ENCODE results near the gene LCNL1.

The LCNL1 gene

DNA sequence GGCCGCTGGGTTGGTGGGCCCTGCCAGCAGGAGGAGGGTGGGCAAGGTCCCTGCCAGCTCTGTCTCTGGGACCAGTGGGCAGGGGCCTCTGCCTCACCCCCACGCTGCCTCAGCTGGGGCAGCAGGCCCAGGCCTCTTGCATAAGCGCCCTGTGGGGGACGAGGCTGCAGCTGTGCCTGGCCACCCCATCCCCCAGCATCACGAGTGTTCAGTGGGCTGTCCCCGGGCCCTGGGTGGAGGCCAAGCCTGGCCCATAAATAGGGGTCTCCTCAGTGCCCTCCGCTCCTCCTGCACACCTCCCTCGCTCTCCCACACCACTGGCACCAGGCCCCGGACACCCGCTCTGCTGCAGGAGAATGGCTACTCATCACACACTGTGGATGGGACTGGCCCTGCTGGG is 5.6 kb upstream of the LCNL1 start, which contains the start of gene PTGDS:
Gene PTGDS, plus strand, starts transcription at position 282 of the 400 bp plus-strand sequence. Its CDS starts 75 bp downstream, at position 357.
- peak within 1 kb of the TSS; percentile 30; the same call in 1 of the 2 replicates for H3K4me3 ChIP-seq (ENCODE audit: low read depth, low read length)
- DNase-seq (ENCODE audit: low read depth), result no peak
- TF ChIP-seq, protein P1, sequence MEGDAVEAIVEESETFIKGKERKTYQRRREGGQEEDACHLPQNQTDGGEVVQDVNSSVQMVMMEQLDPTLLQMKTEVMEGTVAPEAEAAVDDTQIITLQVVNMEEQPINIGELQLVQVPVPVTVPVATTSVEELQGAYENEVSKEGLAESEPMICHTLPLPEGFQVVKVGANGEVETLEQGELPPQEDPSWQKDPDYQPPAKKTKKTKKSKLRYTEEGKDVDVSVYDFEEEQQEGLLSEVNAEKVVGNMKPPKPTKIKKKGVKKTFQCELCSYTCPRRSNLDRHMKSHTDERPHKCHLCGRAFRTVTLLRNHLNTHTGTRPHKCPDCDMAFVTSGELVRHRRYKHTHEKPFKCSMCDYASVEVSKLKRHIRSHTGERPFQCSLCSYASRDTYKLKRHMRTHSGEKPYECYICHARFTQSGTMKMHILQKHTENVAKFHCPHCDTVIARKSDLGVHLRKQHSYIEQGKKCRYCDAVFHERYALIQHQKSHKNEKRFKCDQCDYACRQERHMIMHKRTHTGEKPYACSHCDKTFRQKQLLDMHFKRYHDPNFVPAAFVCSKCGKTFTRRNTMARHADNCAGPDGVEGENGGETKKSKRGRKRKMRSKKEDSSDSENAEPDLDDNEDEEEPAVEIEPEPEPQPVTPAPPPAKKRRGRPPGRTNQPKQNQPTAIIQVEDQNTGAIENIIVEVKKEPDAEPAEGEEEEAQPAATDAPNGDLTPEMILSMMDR (IDR thresholded peaks at IDR 0.05; ENCODE audit: control insufficient read depth, extremely low read depth, insufficient read depth), result no peak

DNA sequence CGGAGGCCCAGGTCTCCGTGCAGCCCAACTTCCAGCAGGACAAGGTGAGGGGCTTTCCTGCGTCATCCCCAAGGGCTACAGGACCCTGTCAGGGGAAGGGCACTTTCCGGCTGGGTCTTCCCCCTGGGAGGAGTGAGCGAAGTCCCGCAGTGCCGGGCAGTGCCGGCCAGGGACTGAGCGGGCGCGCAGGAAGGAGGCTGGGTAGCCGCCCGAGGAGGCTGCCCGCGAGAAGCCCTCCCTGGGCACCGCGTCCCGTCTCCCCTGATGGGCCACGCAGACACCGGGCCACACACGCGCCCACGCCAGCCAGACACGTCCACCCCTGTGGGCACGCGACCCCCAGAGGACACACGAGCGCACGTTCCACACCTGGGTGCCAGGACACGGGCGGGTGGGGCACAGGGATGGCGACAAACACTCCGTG is 5.1 kb upstream of the LCNL1 start:
- TF ChIP-seq, protein P1 (IDR thresholded peaks at IDR 0.05; ENCODE audit: control insufficient read depth, extremely low read depth, insufficient read depth), result no peak
- peak overlapping the region; percentile 30; the same call in 1 of the 2 replicates for H3K4me3 ChIP-seq (ENCODE audit: low read depth, low read length)
- DNase-seq (ENCODE audit: low read depth), result no peak

DNA sequence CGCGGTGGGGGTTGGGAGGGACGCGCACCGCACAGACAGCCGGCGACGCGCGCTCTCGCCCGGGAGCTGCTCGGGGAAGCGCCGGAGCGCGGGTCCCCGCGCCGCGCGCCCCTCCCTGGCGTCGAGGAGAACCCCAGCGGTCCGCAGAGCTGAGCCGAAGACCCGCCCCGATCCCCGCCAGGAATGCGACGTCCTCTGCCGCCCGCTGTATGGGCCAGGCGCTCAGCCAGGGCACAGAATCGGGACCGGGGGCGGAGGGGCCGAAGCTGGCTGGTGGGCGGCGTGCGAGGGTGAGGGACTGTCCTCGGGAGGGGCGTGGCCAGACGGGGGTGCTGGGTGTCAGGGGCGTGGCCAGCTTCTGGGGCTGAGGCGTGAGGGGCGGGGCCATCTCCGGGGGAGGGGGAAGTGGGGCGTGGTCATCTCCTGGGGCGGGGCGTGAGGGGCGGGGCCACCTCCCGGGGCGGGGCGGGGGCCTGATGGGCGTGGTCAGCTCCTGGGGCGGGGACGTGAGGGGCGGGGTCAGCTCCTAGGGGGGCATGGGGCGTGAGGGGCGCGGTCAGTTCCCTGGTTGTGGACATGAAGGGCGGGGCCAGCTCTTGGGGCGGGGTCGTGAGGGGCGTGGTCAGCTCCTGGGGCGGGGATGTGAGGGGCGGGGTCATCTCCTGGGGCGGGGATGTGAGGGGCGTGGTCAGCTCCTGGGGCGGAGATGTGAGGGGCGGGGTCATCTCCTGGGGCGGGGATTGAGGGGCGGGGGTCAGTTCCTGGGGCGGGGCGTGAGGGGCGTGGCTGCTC is 4.5 kb upstream of the LCNL1 start:
- TF ChIP-seq, protein P1 (IDR thresholded peaks at IDR 0.05; ENCODE audit: control insufficient read depth, extremely low read depth, insufficient read depth), result no peak
- peak overlapping the region; percentile 30; the same call in 1 of the 2 replicates for H3K4me3 ChIP-seq (ENCODE audit: low read depth, low read length)
- no peak for DNase-seq (ENCODE audit: low read depth)

DNA sequence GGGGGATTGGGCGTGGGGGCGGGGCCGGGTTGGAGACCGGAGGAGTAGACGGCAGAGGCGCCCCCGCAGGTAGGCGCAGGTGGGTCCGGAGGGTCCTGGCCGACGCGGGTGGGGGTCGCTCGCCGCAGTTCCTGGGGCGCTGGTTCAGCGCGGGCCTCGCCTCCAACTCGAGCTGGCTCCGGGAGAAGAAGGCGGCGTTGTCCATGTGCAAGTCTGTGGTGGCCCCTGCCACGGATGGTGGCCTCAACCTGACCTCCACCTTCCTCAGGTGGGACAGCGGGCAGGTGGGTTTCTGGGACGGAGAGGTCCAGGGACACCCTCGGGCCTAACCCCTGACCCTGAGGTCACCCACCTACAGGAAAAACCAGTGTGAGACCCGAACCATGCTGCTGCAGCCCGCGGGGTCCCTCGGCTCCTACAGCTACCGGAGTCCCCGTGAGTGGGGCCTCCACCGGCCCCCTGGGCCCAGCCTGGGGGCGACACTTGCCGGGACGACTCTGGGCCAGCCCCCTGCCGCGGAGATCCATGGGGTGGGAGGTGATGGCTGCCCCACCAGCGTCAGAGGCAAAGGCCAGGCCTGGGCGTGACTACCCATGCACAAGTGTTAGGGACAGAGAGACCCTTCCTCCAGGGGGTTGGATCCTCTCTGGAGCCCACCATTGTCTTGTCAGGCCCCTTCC is 3.8 kb upstream of the LCNL1 start:
- no peak overlapping the region for H3K4me3 ChIP-seq (ENCODE audit: low read depth, low read length)
- no peak for DNase-seq (ENCODE audit: low read depth)
- TF ChIP-seq, protein P1 (IDR thresholded peaks at IDR 0.05; ENCODE audit: control insufficient read depth, extremely low read depth, insufficient read depth), result no peak

DNA sequence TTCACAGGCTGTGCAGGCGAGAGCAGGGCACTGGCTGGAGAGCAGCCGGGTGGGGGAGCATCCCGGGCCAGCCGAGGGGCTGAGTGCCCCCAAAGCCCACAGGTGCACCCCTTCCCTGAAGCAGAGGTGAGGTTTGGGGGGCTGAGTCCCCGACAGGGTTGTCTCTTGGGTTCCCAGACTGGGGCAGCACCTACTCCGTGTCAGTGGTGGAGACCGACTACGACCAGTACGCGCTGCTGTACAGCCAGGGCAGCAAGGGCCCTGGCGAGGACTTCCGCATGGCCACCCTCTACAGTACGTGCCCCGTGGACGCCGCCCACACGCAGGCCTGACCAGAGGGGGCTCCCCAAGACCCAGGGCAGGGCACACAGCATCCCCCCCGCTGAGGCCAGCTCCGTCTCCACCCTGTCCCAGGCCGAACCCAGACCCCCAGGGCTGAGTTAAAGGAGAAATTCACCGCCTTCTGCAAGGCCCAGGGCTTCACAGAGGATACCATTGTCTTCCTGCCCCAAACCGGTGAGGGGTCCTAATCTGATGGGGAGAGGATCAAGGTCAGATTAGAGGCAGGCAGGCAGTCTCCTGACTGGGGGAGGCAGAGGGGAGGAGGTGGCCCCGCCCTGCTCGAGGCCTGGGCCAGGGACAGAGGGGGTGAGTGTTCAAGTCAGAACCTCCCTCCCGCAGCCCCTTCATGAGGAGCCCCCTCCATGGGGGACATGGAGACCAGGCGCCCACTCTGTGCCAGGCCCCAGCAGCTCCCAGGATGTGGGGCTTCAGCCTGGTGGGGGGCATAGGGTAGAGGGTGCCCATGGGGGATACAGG is 2.8 kb upstream of the LCNL1 start:
- H3K4me3 ChIP-seq (ENCODE audit: low read depth, low read length), result no peak overlapping the region
- TF ChIP-seq, protein P1 (IDR thresholded peaks at IDR 0.05; ENCODE audit: control insufficient read depth, extremely low read depth, insufficient read depth), result no peak
- no peak for DNase-seq (ENCODE audit: low read depth)

DNA sequence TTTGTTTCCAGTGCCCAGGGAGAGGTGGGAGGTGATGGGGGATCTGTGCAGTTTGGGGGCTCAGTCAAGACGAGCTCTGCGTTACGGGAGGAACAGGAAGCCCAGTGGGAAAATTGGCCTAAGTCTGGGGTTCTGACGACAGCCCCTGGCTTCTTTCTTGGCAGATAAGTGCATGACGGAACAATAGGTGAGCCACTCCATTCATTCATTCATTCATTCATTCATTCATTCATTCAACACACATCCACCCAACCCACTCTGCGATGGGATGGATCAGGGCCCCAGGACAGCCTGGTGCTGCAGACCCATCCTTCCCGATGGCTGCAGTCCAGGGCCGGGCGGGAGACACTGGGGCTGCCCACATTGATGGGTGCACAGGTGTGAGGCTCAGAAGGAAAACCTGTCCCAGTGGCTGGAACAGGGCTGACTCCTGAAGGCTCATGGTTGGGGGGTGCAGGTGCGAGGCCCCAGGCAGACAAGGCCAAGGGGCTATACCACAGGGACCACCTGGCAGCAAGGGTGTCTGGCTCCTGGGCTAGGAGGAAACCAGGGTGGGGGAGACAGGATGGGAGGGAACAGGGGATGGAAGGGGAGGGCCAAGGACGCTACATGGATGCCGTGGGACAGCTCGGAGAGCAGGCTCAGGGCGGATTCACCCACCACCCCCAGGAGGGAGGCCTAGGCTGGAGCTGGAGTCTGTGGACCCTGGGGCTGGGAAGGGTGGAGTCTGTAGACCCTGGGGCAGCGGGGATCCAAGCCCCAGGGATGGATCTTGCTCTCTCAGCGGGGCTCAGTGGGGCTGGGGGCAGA is 1.9 kb upstream of the LCNL1 start:
- TF ChIP-seq, protein P1 (IDR thresholded peaks at IDR 0.05; ENCODE audit: control insufficient read depth, extremely low read depth, insufficient read depth), result no peak
- DNase-seq (ENCODE audit: low read depth), result no peak
- H3K4me3 ChIP-seq (ENCODE audit: low read depth, low read length), result no peak overlapping the region

All from LNCaP clone FGC (cell line).